H9 (cell line): ENCODE results near the gene C13orf46. TPM values are rescaled to one million over a fixed set of nuclear protein-coding genes. Genes with fewer than 3 reads are reported as not detected.

ENCODE experiments used
- DNase-seq: peaks from one replicate; pipeline ENCODE4 v3.0.0-alpha.2; 2017
- H2AFZ ChIP-seq: one replicate; pipeline ENCODE4 v1.6.1; 2013; ENCODE audit warnings: mild to moderate bottlenecking, low read length, control low read depth, moderate library complexity
- H2AK5ac ChIP-seq: 2 replicates; pipeline ENCODE4 v1.6.1; 2013; ENCODE audit warnings: low read length, control low read depth, mixed read lengths; ENCODE audit not compliant: insufficient read length
- H2BK120ac ChIP-seq: one replicate; pipeline ENCODE4 v1.6.1; 2013; ENCODE audit warnings: low read depth, mild to moderate bottlenecking, low read length, control low read depth, inconsistent platforms; ENCODE audit not compliant: poor library complexity, severe bottlenecking
- H2BK12ac ChIP-seq: 2 replicates; pipeline ENCODE4 v1.6.1; 2013; ENCODE audit warnings: low read length, control low read depth, mixed read lengths, low read depth; ENCODE audit not compliant: insufficient read length
- H2BK15ac ChIP-seq: 2 replicates; pipeline ENCODE4 v1.6.1; 2013; ENCODE audit warnings: low read depth, low read length, control low read depth
- H2BK20ac ChIP-seq: one replicate; pipeline ENCODE4 v1.6.1; 2013; ENCODE audit warnings: low read depth, mild to moderate bottlenecking, low read length, control low read depth, inconsistent platforms; ENCODE audit not compliant: poor library complexity, severe bottlenecking
- H2BK5ac ChIP-seq: 2 replicates; pipeline ENCODE4 v1.6.1; 2013; ENCODE audit warnings: low read length, control low read depth, mixed read lengths; ENCODE audit not compliant: insufficient read length
- H3K14ac ChIP-seq: 2 replicates; pipeline ENCODE4 v1.6.1; 2013; ENCODE audit warnings: low read length, control low read depth; ENCODE audit not compliant: insufficient read depth
- H3K18ac ChIP-seq: 2 replicates; pipeline ENCODE4 v1.6.1; 2013; ENCODE audit warnings: low read depth, mild to moderate bottlenecking, mixed read lengths, low read length, control low read depth; ENCODE audit not compliant: insufficient read length
- H3K23ac ChIP-seq: 2 replicates; pipeline ENCODE4 v1.6.1; 2013; ENCODE audit warnings: low read length, control low read depth, mixed read lengths, low read depth; ENCODE audit not compliant: insufficient read length
- H3K23me2 ChIP-seq: 2 replicates; pipeline ENCODE4 v1.6.1; 2013; ENCODE audit warnings: low read depth, mild to moderate bottlenecking, mixed read lengths, low read length, control low read depth; ENCODE audit not compliant: insufficient read length, poor library complexity, severe bottlenecking
- H3K27ac ChIP-seq: 2 replicates; pipeline ENCODE4 v1.5.1; 2013; ENCODE audit warnings: low read length, control low read depth, mixed read lengths, low read depth; ENCODE audit not compliant: insufficient read length
- H3K27me3 ChIP-seq: 2 replicates; pipeline ENCODE4 v1.6.1; 2013; ENCODE audit warnings: low read length, control low read depth, inconsistent platforms; ENCODE audit not compliant: insufficient read depth
- H3K4ac ChIP-seq: 2 replicates; pipeline ENCODE4 v1.6.1; 2013; ENCODE audit warnings: low read depth, mild to moderate bottlenecking, control low read depth, inconsistent platforms, low read length, moderate library complexity
- H3K4me1 ChIP-seq: 2 replicates; pipeline ENCODE4 v1.6.1; 2013; ENCODE audit warnings: low read length, control low read depth, inconsistent platforms; ENCODE audit not compliant: insufficient read depth
- H3K4me2 ChIP-seq: 2 replicates; pipeline ENCODE4 v1.6.1; 2013; ENCODE audit warnings: low read length, control low read depth, mixed read lengths; ENCODE audit not compliant: insufficient read length, insufficient read depth
- H3K56ac ChIP-seq: 2 replicates; pipeline ENCODE4 v1.6.1; 2013; ENCODE audit warnings: low read depth, mild to moderate bottlenecking, mixed read lengths, low read length, control low read depth; ENCODE audit not compliant: insufficient read length
- H3K79me1 ChIP-seq: 2 replicates; pipeline ENCODE4 v1.6.1; 2013; ENCODE audit warnings: low read depth, mild to moderate bottlenecking, moderate library complexity, low read length, control low read depth, inconsistent platforms; ENCODE audit not compliant: insufficient read depth, poor library complexity, severe bottlenecking
- H3K79me2 ChIP-seq: 2 replicates; pipeline ENCODE4 v1.6.1; 2013; ENCODE audit warnings: low read length, control low read depth, inconsistent platforms; ENCODE audit not compliant: insufficient read depth
- H3K9ac ChIP-seq: 2 replicates; pipeline ENCODE4 v1.6.1; 2013; ENCODE audit warnings: low read length, control low read depth, mixed read lengths; ENCODE audit not compliant: insufficient read length; ENCODE audit errors: extremely low read depth
- H3K9me3 ChIP-seq: one replicate; pipeline ENCODE4 v1.6.1; 2013; ENCODE audit warnings: low read depth, low read length, inconsistent platforms; ENCODE audit not compliant: control insufficient read depth
- H3T11ph ChIP-seq: one replicate; pipeline ENCODE4 v1.6.1; 2013; ENCODE audit warnings: mild to moderate bottlenecking, low read length, control low read depth, inconsistent platforms
- H4K20me1 ChIP-seq: one replicate; pipeline ENCODE4 v1.6.1; 2013; ENCODE audit not compliant: control insufficient read depth, insufficient read length, insufficient read depth
- H4K5ac ChIP-seq: 2 replicates; pipeline ENCODE4 v1.6.1; 2013; ENCODE audit warnings: low read depth, mild to moderate bottlenecking, mixed read lengths, low read length, control low read depth; ENCODE audit not compliant: insufficient read length
- H4K8ac ChIP-seq: replicated peaks from 2 replicates; pipeline ENCODE4 v1.6.1; 2013; ENCODE audit warnings: low read length, control low read depth, mixed read lengths, low read depth; ENCODE audit not compliant: insufficient read length
- H4K91ac ChIP-seq: 2 replicates; pipeline ENCODE4 v1.6.1; 2013; ENCODE audit warnings: low read depth, mild to moderate bottlenecking, moderate library complexity, mixed read lengths, low read length, control low read depth; ENCODE audit not compliant: insufficient read length
- H3K27ac Mint-ChIP-seq, 3 experiments: 2 replicates in 2 of 3; 3 replicates in 1 of 3; pipeline ENCODE4 v1.8.0; 2020 to 2021; ENCODE audit warnings: mixed read lengths in 3 of 3, mild to moderate bottlenecking in 1 of 3, moderate library complexity in 1 of 3
- H3K27me3 Mint-ChIP-seq: 2 replicates; pipeline ENCODE4 v1.8.0; 2021; ENCODE audit warnings: low read depth, mild to moderate bottlenecking, moderate library complexity, mixed read lengths
- H3K36me3 Mint-ChIP-seq, 3 experiments: 2 replicates in 2 of 3; 3 replicates in 1 of 3; pipeline ENCODE4 v1.8.0; 2020 to 2021; ENCODE audit warnings: low read depth in 3 of 3, mixed read lengths in 3 of 3; ENCODE audit not compliant: insufficient read depth in 1 of 3
- H3K4me1 Mint-ChIP-seq, 2 experiments: 2 replicates each; pipeline ENCODE4 v1.8.0; 2020; ENCODE audit warnings: mixed read lengths in 2 of 2
- H3K4me3 Mint-ChIP-seq, 2 experiments: 2 replicates in 1 of 2; 3 replicates in 1 of 2; pipeline ENCODE4 v1.8.0; 2020 to 2021; ENCODE audit warnings: mild to moderate bottlenecking in 2 of 2, mixed read lengths in 2 of 2, moderate library complexity in 1 of 2
- H3K9me3 Mint-ChIP-seq, 2 experiments: 2 replicates in 1 of 2; 3 replicates in 1 of 2; pipeline ENCODE4 v1.8.0; 2020; ENCODE audit warnings: mild to moderate bottlenecking in 2 of 2, mixed read lengths in 2 of 2, moderate library complexity in 1 of 2
- WGBS: extraction: QIAGEN DNeasy Blood & Tissue Kit; methylation state at CpG from one replicate; pipeline ENCODE4 v1.1.7; 2013; ENCODE audit warnings: missing lambda C conversion rate, low lambda C conversion rate, mixed read lengths; ENCODE audit not compliant: insufficient read length; ENCODE audit errors: extremely low coverage; 5-methylcytosine and 5-hydroxymethylcytosine counted together
- total RNA-seq: library from RNA; stranded (reverse); gene quantifications from 2 replicates; pipeline ENCODE4 v1.2.1, GENCODE V29; 2021
- TF ChIP-seq, protein P1 (sequence below): fragments of 200-600 bp; sonication (generic); conservative IDR thresholded peaks from 3 replicates; pipeline ENCODE4 v1.8.0; 2021; ENCODE audit warnings: antibody characterized with exemption, mild to moderate bottlenecking

C13orf46 gene
- total RNA-seq, 1 experiment from 2014 or later, result 0.55 TPM

DNA sequence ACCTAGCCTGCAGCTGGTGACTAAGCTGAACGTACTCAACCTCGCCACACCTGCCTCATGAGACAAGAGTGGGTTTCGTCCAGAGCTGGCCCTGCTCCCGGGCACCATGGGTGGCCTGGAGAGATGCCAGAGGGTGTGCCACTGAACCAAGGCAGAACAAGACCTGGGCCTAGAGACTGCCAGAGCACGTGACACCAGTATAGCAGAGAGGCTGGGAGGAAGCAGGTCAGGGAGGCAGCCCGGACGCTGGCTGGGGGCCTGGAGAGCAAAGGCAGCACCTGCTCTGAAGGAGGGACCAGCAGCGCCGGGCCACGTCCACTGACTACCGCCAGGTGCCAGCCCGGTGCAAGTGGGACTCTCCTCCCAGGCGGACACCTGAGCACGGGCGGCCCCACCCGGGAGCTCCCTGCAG is 7.3 kb upstream of the C13orf46 start:
- Histone ChIP-seq H3K9ac (no peak overlapping the region), H3K4me2 (no peak overlapping the region)

More for the DNA sequence above, 7.3 kb upstream of the C13orf46 start:
- H2BK5ac ChIP-seq, result no peak overlapping the region
- no peaks in the 10 kb centered on the region for H3K79me2 ChIP-seq
- no peak overlapping the region for H4K8ac ChIP-seq
- DNase-seq, result no peak
- no peaks in the 10 kb centered on the region for H3K9me3 Mint-ChIP-seq
- H3K79me1 ChIP-seq, result no peaks in the 10 kb centered on the region
- no peak overlapping the region for H2BK15ac ChIP-seq
- H3K4me1 ChIP-seq, result no peaks in the 10 kb centered on the region
- H3K27me3 ChIP-seq, result no peaks in the 10 kb centered on the region
- H3K18ac ChIP-seq, result no peak overlapping the region
- TF ChIP-seq, protein P1, sequence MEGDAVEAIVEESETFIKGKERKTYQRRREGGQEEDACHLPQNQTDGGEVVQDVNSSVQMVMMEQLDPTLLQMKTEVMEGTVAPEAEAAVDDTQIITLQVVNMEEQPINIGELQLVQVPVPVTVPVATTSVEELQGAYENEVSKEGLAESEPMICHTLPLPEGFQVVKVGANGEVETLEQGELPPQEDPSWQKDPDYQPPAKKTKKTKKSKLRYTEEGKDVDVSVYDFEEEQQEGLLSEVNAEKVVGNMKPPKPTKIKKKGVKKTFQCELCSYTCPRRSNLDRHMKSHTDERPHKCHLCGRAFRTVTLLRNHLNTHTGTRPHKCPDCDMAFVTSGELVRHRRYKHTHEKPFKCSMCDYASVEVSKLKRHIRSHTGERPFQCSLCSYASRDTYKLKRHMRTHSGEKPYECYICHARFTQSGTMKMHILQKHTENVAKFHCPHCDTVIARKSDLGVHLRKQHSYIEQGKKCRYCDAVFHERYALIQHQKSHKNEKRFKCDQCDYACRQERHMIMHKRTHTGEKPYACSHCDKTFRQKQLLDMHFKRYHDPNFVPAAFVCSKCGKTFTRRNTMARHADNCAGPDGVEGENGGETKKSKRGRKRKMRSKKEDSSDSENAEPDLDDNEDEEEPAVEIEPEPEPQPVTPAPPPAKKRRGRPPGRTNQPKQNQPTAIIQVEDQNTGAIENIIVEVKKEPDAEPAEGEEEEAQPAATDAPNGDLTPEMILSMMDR, result no peak
- peaks cover 0 to 10% of the 10 kb centered on the region in 2 experiments; a peak in 2 of 4 replicates for H3K4me1 Mint-ChIP-seq
- no peak overlapping the region for H2BK12ac ChIP-seq
- H3K27ac Mint-ChIP-seq, result no peak overlapping the region
- H4K91ac ChIP-seq, result no peak overlapping the region
- no peak overlapping the region for H2AK5ac ChIP-seq
- H2AFZ ChIP-seq, result no peak overlapping the region
- no peaks in the 10 kb centered on the region for H3K23me2 ChIP-seq
- H2BK20ac ChIP-seq, result no peak overlapping the region
- H3K27me3 Mint-ChIP-seq, result no peaks in the 10 kb centered on the region
- H3K14ac ChIP-seq, result no peak overlapping the region
- peaks cover 8 to 18% (median 12%) of the 10 kb centered on the region in 3 experiments; a peak in 6 of 7 replicates for H3K36me3 Mint-ChIP-seq
- H3K23ac ChIP-seq, result no peak overlapping the region
- no peaks in the 10 kb centered on the region for H3K9me3 ChIP-seq
- H4K5ac ChIP-seq, result no peak overlapping the region
- H2BK120ac ChIP-seq, result no peak overlapping the region
- H3K4me3 Mint-ChIP-seq, result no peak overlapping the region
- WGBS, result no CpG with 5 or more reads among the region's 16 CpGs
- peaks cover 7% of the 10 kb centered on the region for H4K20me1 ChIP-seq
- no peak overlapping the region for H3T11ph ChIP-seq
- no peak overlapping the region for H3K27ac ChIP-seq
- no peak overlapping the region for H3K4ac ChIP-seq
- H3K56ac ChIP-seq, result no peak overlapping the region
